ENCODE data around the gene OTP. TPM values are rescaled to one million over a fixed set of nuclear protein-coding genes. Genes with fewer than 3 reads are reported as not detected.
A peak's percentile ranks its signal among the peaks of the same experiment; 100 is the strongest.

OTP gene
- total RNA-seq, 1 donor from 2014 or later: 0.16 TPM

DNA sequence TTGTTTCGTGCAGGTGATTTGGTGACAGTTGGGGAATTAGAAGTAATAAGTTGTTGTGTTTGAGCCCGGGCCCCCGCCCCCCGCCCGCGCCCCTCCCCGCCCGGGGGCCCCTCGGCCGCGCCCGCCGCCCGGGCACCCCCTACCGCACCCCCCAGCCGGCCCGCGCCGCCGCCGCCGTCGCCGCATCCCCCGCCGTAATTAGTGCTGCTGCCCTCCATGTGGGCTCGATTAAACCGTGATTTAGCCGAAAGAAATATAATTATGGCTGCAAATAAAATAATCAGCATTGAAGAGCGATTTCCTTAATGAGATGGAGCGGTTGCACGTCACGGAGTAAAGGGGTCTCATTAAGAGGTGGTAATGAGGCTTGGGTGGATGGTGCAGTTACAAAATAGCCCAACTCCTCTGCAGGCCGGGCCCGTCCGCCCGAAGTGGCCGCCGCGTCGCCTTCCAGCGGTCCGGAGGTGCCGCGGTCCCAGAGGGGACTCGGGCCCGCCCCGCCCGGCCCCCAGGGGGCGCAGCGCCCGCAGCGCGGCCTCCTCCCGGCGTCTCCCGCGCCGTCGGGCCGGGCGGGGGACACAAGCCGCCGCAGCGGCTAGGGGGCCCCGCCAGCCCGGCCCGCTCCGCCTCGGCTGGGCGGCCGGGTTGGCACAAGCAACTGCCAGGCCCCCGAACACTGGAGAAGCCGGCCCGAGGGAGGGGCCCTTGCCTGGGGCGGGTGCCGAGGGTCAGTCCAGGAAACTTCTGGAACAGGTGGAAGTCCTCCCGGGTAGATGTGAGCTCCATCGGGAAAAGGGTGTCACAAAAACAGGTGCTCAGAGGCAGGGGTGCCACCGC, 6.9 kb upstream of the OTP start:
- peak overlapping the region; percentile 76 for H3K4me3 Mint-ChIP-seq (ENCODE audit: unreplicated experiment)
- no peak for DNase-seq (ENCODE audit: low read depth)
- peaks cover 4% of the 10 kb centered on the region for H3K36me3 Mint-ChIP-seq (ENCODE audit: low read depth, unreplicated experiment)
- H3K27ac Mint-ChIP-seq (ENCODE audit: unreplicated experiment): no peak overlapping the region
- TF ChIP-seq, protein P1, sequence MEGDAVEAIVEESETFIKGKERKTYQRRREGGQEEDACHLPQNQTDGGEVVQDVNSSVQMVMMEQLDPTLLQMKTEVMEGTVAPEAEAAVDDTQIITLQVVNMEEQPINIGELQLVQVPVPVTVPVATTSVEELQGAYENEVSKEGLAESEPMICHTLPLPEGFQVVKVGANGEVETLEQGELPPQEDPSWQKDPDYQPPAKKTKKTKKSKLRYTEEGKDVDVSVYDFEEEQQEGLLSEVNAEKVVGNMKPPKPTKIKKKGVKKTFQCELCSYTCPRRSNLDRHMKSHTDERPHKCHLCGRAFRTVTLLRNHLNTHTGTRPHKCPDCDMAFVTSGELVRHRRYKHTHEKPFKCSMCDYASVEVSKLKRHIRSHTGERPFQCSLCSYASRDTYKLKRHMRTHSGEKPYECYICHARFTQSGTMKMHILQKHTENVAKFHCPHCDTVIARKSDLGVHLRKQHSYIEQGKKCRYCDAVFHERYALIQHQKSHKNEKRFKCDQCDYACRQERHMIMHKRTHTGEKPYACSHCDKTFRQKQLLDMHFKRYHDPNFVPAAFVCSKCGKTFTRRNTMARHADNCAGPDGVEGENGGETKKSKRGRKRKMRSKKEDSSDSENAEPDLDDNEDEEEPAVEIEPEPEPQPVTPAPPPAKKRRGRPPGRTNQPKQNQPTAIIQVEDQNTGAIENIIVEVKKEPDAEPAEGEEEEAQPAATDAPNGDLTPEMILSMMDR (IDR thresholded peaks at IDR 0.05; ENCODE audit: insufficient read depth, low read depth, low read length): no peak
- TF ChIP-seq EZH2 (IDR thresholded peaks at IDR 0.05; ENCODE audit: insufficient read depth, low read length): peak; percentile 82
- H3K27me3 Mint-ChIP-seq (ENCODE audit: low read depth, unreplicated experiment): peaks cover 87% of the 10 kb centered on the region
- Histone ChIP-seq H4K20me1 (ENCODE audit: insufficient read depth, low read length) (peaks cover 20% of the 10 kb centered on the region), H3K79me2 (ENCODE audit: insufficient read depth, low read length) (no peaks in the 10 kb centered on the region), H3K36me3 (ENCODE audit: insufficient read depth, low read length) (no peaks in the 10 kb centered on the region), H3K4me2 (ENCODE audit: low read length) (peak overlapping the region; percentile 72), H3K4me1 (ENCODE audit: insufficient read depth, low read length) (peaks cover 3% of the 10 kb centered on the region), H3K9me3 (ENCODE audit: insufficient read depth, low read depth, low read length) (no peaks in the 10 kb centered on the region), H2AFZ (ENCODE audit: low read depth, low read length) (no peak overlapping the region), H3K9ac (ENCODE audit: low read length) (no peak overlapping the region), H3K27ac (ENCODE audit: low read depth, low read length) (no peak overlapping the region), H3K27me3 (ENCODE audit: insufficient read depth, low read length) (peaks cover 98% of the 10 kb centered on the region), H3K4me3 (ENCODE audit: insufficient read depth, low read depth, low read length) (no peak overlapping the region)
- peaks cover 2% of the 10 kb centered on the region for H3K4me1 Mint-ChIP-seq (ENCODE audit: low read depth, unreplicated experiment)
- no peak for FAIRE-seq
- H3K9me3 Mint-ChIP-seq (ENCODE audit: unreplicated experiment): peaks cover 8% of the 10 kb centered on the region

GRCh38 chr5:77644371-77645157, 6.1 kb upstream of the OTP start:
- peaks cover 3% of the 10 kb centered on the region for H3K4me1 ChIP-seq (ENCODE audit: insufficient read depth, low read length)
- H2AFZ ChIP-seq (ENCODE audit: low read depth, low read length): no peak overlapping the region
- H3K4me2 ChIP-seq (ENCODE audit: low read length): peak overlapping the region; percentile 27
- no peak for DNase-seq (ENCODE audit: low read depth)
- H3K27ac Mint-ChIP-seq (ENCODE audit: unreplicated experiment): no peak overlapping the region
- H3K9me3 Mint-ChIP-seq (ENCODE audit: unreplicated experiment): peaks cover 11% of the 10 kb centered on the region
- no peak overlapping the region for H3K9ac ChIP-seq (ENCODE audit: low read length)
- H3K27me3 Mint-ChIP-seq (ENCODE audit: low read depth, unreplicated experiment): peaks cover 88% of the 10 kb centered on the region
- peaks cover 2% of the 10 kb centered on the region for H3K4me1 Mint-ChIP-seq (ENCODE audit: low read depth, unreplicated experiment)
- no peaks in the 10 kb centered on the region for H3K79me2 ChIP-seq (ENCODE audit: insufficient read depth, low read length)
- H3K9me3 ChIP-seq (ENCODE audit: insufficient read depth, low read depth, low read length): no peaks in the 10 kb centered on the region
- peak overlapping the region; percentile 76 for H3K4me3 Mint-ChIP-seq (ENCODE audit: unreplicated experiment)
- H3K36me3 Mint-ChIP-seq (ENCODE audit: low read depth, unreplicated experiment): peaks cover 3% of the 10 kb centered on the region
- no peak for FAIRE-seq
- no peak for TF ChIP-seq EZH2 (IDR thresholded peaks at IDR 0.05; ENCODE audit: insufficient read depth, low read length)
- TF ChIP-seq, protein P1 (IDR thresholded peaks at IDR 0.05; ENCODE audit: insufficient read depth, low read depth, low read length): no peak
- H4K20me1 ChIP-seq (ENCODE audit: insufficient read depth, low read length): peaks cover 20% of the 10 kb centered on the region
- H3K27me3 ChIP-seq (ENCODE audit: insufficient read depth, low read length): peaks cover 98% of the 10 kb centered on the region
- no peaks in the 10 kb centered on the region for H3K36me3 ChIP-seq (ENCODE audit: insufficient read depth, low read length)
- no peak overlapping the region for H3K4me3 ChIP-seq (ENCODE audit: insufficient read depth, low read depth, low read length)
- no peak overlapping the region for H3K27ac ChIP-seq (ENCODE audit: low read depth, low read length)
